HL-60 (cell line): ENCODE data around the gene BIN1.

Source experiments
- DNase-seq, 2 experiments: peaks; one replicate each; pipeline ENCODE4 v3.0.0-alpha.2; 2010 to 2020; ENCODE audit warnings: low read depth in 1 of 2, low spot score in 1 of 2
- H3K27ac ChIP-seq: fragments of 250-450 bp; sonication (Bioruptor Pico); replicated peaks from 2 replicates; pipeline ENCODE4 v1.5.1; 2020; ENCODE audit warnings: mild to moderate bottlenecking, moderate library complexity
- H3K27me3 ChIP-seq: fragments of 250-450 bp; sonication (Bioruptor Pico); 2 replicates; pipeline ENCODE4 v1.5.1; 2021; ENCODE audit warnings: mild to moderate bottlenecking, moderate library complexity; ENCODE audit not compliant: insufficient read depth, poor library complexity, severe bottlenecking
- H3K4me3 ChIP-seq: replicated peaks from 2 replicates; pipeline ENCODE4 v1.5.1; 2011; ENCODE audit warnings: mild to moderate bottlenecking, control low read depth, low read length; ENCODE audit not compliant: insufficient read depth
- CTCF ChIP-seq: IDR thresholded peaks from one replicate; pipeline ENCODE4 v1.5.1; 2011; ENCODE audit warnings: low read length, control low read depth, inconsistent platforms; ENCODE audit not compliant: insufficient read depth
- GABPA ChIP-seq: IDR thresholded peaks from 2 replicates; pipeline ENCODE4 v1.6.1; 2012; ENCODE audit warnings: low read depth
- POLR2AphosphoS5 ChIP-seq: IDR thresholded peaks from 2 replicates; pipeline ENCODE4 v1.6.1; 2012; ENCODE audit warnings: low read depth
- SPI1 ChIP-seq: IDR thresholded peaks from 2 replicates; pipeline ENCODE4 v1.6.1; 2012; ENCODE audit warnings: low read depth, mild to moderate bottlenecking, borderline replicate concordance
- TF ChIP-seq, protein P1 (sequence below): IDR thresholded peaks from 2 replicates; pipeline ENCODE4 v1.6.1; 2012; ENCODE audit warnings: low read depth; ENCODE audit not compliant: insufficient replicate concordance

Gene BIN1

GRCh38 chr2:127000194-127000593 is 106.8 kb downstream of the BIN1 start:
- DNase-seq, result no peak
- no peak for TF ChIP-seq GABPA
- TF ChIP-seq, protein P1, sequence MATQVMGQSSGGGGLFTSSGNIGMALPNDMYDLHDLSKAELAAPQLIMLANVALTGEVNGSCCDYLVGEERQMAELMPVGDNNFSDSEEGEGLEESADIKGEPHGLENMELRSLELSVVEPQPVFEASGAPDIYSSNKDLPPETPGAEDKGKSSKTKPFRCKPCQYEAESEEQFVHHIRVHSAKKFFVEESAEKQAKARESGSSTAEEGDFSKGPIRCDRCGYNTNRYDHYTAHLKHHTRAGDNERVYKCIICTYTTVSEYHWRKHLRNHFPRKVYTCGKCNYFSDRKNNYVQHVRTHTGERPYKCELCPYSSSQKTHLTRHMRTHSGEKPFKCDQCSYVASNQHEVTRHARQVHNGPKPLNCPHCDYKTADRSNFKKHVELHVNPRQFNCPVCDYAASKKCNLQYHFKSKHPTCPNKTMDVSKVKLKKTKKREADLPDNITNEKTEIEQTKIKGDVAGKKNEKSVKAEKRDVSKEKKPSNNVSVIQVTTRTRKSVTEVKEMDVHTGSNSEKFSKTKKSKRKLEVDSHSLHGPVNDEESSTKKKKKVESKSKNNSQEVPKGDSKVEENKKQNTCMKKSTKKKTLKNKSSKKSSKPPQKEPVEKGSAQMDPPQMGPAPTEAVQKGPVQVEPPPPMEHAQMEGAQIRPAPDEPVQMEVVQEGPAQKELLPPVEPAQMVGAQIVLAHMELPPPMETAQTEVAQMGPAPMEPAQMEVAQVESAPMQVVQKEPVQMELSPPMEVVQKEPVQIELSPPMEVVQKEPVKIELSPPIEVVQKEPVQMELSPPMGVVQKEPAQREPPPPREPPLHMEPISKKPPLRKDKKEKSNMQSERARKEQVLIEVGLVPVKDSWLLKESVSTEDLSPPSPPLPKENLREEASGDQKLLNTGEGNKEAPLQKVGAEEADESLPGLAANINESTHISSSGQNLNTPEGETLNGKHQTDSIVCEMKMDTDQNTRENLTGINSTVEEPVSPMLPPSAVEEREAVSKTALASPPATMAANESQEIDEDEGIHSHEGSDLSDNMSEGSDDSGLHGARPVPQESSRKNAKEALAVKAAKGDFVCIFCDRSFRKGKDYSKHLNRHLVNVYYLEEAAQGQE, result no peak
- no peak for TF ChIP-seq CTCF
- TF ChIP-seq POLR2AphosphoS5, result no peak
- TF ChIP-seq SPI1, result no peak
- Histone ChIP-seq H3K4me3 (no peak overlapping the region), H3K27me3 (peaks cover 2% of the 10 kb centered on the region), H3K27ac (no peak overlapping the region)

GRCh38 chr2:126999106-126999756 is 107.7 kb downstream of the BIN1 start:
- no peak for DNase-seq
- Histone ChIP-seq H3K27ac (no peak overlapping the region), H3K27me3 (peaks cover under 1% of the 10 kb centered on the region), H3K4me3 (no peak overlapping the region)
- no peak for TF ChIP-seq SPI1
- no peak for TF ChIP-seq CTCF
- no peak for TF ChIP-seq POLR2AphosphoS5

- Histone ChIP-seq H3K27me3 (no peaks in the 10 kb centered on the region), H3K27ac (no peak overlapping the region), H3K4me3 (no peak overlapping the region)
- DNase-seq, result no peak
- TF ChIP-seq POLR2AphosphoS5 (no peak), SPI1 (no peak), CTCF (no peak)
- TF ChIP-seq, protein P1, result no peak
These were observed 108.5 kb downstream of the BIN1 start for GRCh38 chr2:126998486-126998885.
